ENCODE measurements around the gene STUB1. TPM values are rescaled to one million over a fixed set of nuclear protein-coding genes. Genes with fewer than 3 reads are reported as not detected.

STUB1 gene
- total and polyA plus RNA-seq, 10 of the 15 experiments (the other 5 are each of a cell fraction or from before 2014, with no cell fraction given) = 4.2 to 136 (median 67.1) TPM

- 8% methylated on average over 25 of the region's 25 CpGs for WGBS (ENCODE audit: insufficient coverage, insufficient replicate concordance, low lambda C conversion rate, missing lambda C conversion rate)
- no peaks in the 10 kb centered on the region for H3K4me1 ChIP-seq (ENCODE audit: control insufficient read depth, insufficient read depth, low read length)
- ATAC-seq (peak; percentile 88), DNase-seq (ENCODE audit: low read depth, low spot score) (no peak), FAIRE-seq (peak; percentile 95)
- H3K27ac ChIP-seq (ENCODE audit: control insufficient read depth, insufficient read depth) = no peak overlapping the region
- POLR2A ChIA-PET = no interaction called here
- no TSS peak for BruUV-seq (replicated peaks)
- RAD21 ChIA-PET (ENCODE audit: unreplicated experiment) = interaction anchor here (0.6 to 1.5 kb wide), 7 partner anchors 13 to 1158 kb away, joined by 3 to 10 read pairs (median 3); partner anchors contain the start of genes CHTF18 and RPUSD1
- H3K9me3 ChIP-seq (replicated peaks; ENCODE audit: control insufficient read depth, insufficient read depth, low read length) = no peaks in the 10 kb centered on the region
- in situ Hi-C loops (cut with MboI) = loop anchor here (5.0 kb wide), 1 partner anchor 76 kb away; the partner anchor contains the start of genes CHTF18 and RPUSD1
- H3K79me2 ChIP-seq (ENCODE audit: control insufficient read depth, insufficient read depth, low read length) = no peaks in the 10 kb centered on the region
- no peaks in the 10 kb centered on the region; a peak in 2 of 4 replicates for H3K27me3 ChIP-seq (replicated peaks in 1 of 2; ENCODE audit: control insufficient read depth in 2 of 2, insufficient read depth in 2 of 2, low read length in 1 of 2)
- no peaks in the 10 kb centered on the region for H3K36me3 ChIP-seq (ENCODE audit: control insufficient read depth in 2 of 2, insufficient read depth in 2 of 2, low read length in 1 of 2)
- CTCF ChIA-PET = interaction anchor here (0.5 to 2.2 kb wide), 19 partner anchors 8 to 392 kb away, joined by 3 to 32 read pairs (median 4); partner anchors contain the start of genes CCDC78, CHTF18, CIAO3 and HAGHL
- H3K9ac ChIP-seq (ENCODE audit: control insufficient read depth, insufficient read depth, low read length) = no peak overlapping the region
- SMC1A ChIA-PET (ENCODE audit: uncharacterized antibody, unreplicated experiment) = interaction anchor here (0.7 to 2.1 kb wide), 7 partner anchors 9 to 392 kb away, joined by 3 to 12 read pairs (median 3); partner anchors contain the start of genes ANTKMT, CCDC78, CHTF18 and RPUSD1
- H3K4me2 ChIP-seq (ENCODE audit: control insufficient read depth, insufficient read depth) = no peak overlapping the region
- no peak overlapping the region for H2AFZ ChIP-seq (ENCODE audit: control insufficient read depth, low read depth, low read length)
- intact Hi-C loops (cut with micrococcal nuclease; ENCODE audit: unreplicated experiment) = loop anchor here (1.0 to 2.0 kb wide), 2 partner anchors 74 to 391 kb away; no protein-coding TSS in a partner anchor
- no peak overlapping the region for H3K4me3 ChIP-seq
- H4K20me1 ChIP-seq (ENCODE audit: control insufficient read depth, insufficient read depth) = 0 out of 2 replicates have a peak, but pooled peaks cover 2% of the 10 kb centered on the region
- TF ChIP-seq DPF2 (IDR thresholded peaks at IDR 0.05) = no peak
- TF ChIP-seq KDM1A (IDR thresholded peaks at IDR 0.05; ENCODE audit: borderline replicate concordance) = no peak
- no peak for TF ChIP-seq NR2C1 (IDR thresholded peaks at IDR 0.05)
- TF ChIP-seq MTA3 (IDR thresholded peaks at IDR 0.05; ENCODE audit: borderline replicate concordance, low read length) = no peak
- no peak for TF ChIP-seq SPI1 (IDR thresholded peaks at IDR 0.05; ENCODE audit: borderline replicate concordance, insufficient read depth, low read depth, low read length)
- TF ChIP-seq POU2F2 (IDR thresholded peaks at IDR 0.05; ENCODE audit: borderline replicate concordance, low read depth, low read length) = peak; percentile 23; the same call in 1 of the 3 replicates
- no peak for TF ChIP-seq MLLT1 (IDR thresholded peaks at IDR 0.05)
- TF ChIP-seq NRF1 (conservative IDR thresholded peaks at IDR 0.05; ENCODE audit: low read depth, low read length) = no peak
- TF ChIP-seq HDGF (IDR thresholded peaks at IDR 0.05) = no peak
- TF ChIP-seq TCF12 (IDR thresholded peaks at IDR 0.05; ENCODE audit: low read depth, low read length) = no peak
- no peak for TF ChIP-seq CUX1 (IDR thresholded peaks at IDR 0.05; ENCODE audit: insufficient replicate concordance, low read depth, low read length)
- TF ChIP-seq REST (IDR thresholded peaks at IDR 0.05; ENCODE audit: low read depth, low read length) = no peak
- no peak for TF ChIP-seq SIN3A (IDR thresholded peaks at IDR 0.05; ENCODE audit: low read depth, low read length)
These were observed 31.5 kb downstream of the STUB1 start for GRCh38 chr16:711548-712320.
